HG02870 (cell line): ENCODE data around the gene ARHGAP5.

Experiments used
- ATAC-seq: cut with Tn5 transposase; IDR thresholded peaks from one replicate; pipeline ENCODE4 v1.9.1; 2021; ENCODE audit warnings: mild to moderate bottlenecking, moderate library complexity; ENCODE audit not compliant: unreplicated experiment

The ARHGAP5 gene

DNA sequence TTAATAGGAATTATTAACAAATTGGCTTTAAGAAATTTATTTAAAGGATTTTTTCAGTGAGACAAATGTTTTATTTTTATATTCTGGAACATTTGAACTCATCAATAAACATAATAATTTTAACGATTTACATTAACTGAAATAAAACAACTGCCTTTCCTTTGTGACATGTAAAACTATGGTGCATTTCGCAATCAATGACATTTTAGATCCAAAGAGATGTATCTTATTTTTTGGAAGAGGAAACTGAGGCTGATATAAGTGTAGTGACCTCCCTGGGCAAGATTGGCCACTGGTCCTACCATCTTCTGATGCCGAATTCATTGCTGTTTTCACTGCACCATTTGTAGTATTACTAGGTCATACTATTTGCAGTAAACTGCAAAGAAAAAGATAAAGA, 128.4 kb downstream of the ARHGAP5 start:
- no peak for ATAC-seq

DNA sequence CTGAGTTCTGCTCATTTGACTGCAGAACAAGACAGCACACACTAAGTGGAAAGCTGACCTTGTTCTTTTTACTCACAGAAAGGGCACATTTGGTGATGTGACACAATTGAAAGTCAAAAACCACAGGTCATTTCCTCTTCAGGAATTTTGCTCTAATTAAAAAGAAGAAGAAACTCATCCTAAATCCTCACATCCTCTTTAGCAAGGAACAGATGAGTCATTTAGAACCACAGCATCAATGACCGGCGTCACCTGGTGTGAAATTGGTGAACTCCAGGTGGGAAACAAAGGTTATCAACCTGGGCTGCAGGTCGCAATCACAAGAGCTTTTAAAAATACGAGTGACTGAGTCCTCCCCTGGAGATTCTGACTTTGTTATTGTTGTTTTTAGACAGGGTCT, 128.9 kb downstream of the ARHGAP5 start:
- ATAC-seq: peak; percentile 37

DNA sequence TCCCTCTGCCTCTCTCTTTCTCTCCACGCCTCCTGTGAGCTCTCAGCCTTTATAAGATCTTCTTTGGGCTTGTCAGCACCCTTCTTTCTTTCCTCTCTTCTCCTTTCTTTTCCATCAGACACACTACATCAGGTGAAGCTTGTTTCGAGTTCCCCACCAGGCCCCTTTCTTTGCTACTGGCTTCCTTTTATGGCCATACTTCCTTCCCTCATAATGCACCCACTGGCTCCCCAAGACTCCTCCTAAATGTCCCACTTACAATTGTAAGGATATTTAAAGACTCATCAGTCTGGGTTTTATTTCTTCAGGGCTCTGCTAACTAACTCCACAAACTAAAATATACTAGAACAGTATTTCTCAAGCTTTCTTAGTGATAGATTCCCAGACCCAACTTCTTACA, 129.4 kb downstream of the ARHGAP5 start:
- no peak for ATAC-seq

DNA sequence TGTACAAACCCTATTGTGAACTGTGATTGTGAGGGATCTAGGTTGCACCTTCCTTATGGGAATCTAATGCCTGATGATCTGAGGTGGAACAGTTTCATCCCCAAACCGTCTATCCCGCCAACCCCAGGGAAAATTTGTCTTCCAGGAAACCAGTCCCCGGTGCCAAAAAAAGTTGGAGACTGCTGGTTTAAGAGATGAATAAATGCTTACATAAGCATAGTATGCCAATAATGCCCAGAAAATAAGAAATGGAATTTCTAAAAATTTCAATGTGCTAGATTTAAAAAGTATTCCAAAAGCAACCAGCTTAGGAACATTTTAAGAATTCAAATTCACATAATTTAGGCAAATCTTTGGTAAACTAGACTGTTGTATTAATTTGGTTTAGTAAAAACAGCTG, 131.4 kb downstream of the ARHGAP5 start:
- ATAC-seq: no peak
